Activated CD8-positive, alpha-beta memory T cell treated with anti-CD3 and anti-CD28 coated beads, Interleukin-2, amount 50 U/mL, for 24 hours (primary cell): ENCODE measurements around the gene PCSK9.

Experiments used
- DNase-seq: peaks from one replicate; pipeline ENCODE4 v3.0.0-alpha.2; 2020; ENCODE audit errors: extremely low read depth

Gene PCSK9

DNA sequence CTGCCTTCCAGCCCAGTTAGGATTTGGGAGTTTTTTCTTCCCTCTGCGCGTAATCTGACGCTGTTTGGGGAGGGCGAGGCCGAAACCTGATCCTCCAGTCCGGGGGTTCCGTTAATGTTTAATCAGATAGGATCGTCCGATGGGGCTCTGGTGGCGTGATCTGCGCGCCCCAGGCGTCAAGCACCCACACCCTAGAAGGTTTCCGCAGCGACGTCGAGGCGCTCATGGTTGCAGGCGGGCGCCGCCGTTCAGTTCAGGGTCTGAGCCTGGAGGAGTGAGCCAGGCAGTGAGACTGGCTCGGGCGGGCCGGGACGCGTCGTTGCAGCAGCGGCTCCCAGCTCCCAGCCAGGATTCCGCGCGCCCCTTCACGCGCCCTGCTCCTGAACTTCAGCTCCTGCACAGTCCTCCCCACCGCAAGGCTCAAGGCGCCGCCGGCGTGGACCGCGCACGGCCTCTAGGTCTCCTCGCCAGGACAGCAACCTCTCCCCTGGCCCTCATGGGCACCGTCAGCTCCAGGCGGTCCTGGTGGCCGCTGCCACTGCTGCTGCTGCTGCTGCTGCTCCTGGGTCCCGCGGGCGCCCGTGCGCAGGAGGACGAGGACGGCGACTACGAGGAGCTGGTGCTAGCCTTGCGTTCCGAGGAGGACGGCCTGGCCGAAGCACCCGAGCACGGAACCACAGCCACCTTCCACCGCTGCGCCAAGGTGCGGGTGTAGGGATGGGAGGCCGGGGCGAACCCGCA lies at the start of gene PCSK9:
PCSK9 (plus strand) TSS at position 207 of the 741 bp plus-strand sequence; CDS start at position 497, 290 bp downstream.
- no peak for DNase-seq

DNA sequence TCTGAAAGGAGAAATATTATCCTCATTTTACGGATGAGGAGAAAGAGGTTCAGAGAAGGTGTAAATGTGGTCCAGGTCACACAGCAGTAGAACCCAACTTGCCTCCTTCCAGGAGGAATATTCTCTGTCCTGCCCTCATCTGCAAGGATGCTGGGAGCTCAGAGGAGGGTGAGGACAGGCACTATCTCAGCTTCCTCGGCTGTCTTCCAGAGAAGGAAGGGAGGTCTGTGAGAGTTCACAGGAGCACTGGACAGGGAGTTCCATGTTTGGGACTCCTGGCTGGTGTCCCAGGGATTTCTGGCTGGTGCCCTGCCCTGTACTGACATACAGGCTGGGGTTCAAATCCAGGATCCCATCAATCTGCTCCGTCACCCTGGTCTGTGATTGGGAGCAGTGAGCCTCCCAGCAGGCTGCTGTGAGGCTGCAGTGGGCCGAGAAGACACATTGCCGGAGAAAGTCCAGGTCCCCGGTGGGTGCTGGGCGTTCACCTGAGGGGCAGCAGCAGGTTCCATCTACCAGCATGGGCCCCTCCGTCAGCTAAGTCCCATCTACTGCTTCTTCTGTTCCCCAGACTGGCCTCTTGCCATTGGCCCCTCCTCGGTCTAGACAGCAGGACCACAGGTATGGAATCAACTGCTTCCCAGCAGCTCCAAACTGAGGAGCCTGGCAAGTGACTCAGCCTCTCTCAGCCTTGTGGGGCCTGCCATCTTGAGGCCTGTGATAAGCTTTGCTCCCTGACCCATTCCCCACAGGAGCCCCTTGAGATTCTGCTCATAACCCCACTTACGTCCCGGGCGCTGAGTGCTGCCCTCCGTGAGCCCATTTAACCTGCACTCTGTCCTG lies 49.2 kb upstream of the PCSK9 start:
- DNase-seq: no peak

DNA sequence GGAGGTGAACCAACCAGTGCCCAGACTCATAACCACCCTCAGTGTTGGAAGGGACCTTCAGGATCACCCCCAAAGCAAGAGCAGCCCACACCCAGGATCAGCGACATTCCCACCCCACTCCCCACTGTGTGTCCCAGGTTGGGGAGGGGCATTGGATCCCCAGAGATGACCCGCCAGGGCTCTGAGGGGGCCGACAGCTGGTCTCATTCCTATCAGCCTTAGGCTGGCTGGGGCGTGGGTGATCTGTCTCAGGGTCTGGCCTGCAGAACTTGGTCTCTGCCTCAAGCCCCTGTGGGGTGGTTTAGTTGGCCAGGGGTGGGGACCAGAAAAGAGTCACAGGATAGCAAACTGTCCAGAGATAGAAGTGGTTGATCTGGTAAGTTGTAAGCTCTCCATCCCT lies 48.4 kb upstream of the PCSK9 start:
- DNase-seq: no peak

DNA sequence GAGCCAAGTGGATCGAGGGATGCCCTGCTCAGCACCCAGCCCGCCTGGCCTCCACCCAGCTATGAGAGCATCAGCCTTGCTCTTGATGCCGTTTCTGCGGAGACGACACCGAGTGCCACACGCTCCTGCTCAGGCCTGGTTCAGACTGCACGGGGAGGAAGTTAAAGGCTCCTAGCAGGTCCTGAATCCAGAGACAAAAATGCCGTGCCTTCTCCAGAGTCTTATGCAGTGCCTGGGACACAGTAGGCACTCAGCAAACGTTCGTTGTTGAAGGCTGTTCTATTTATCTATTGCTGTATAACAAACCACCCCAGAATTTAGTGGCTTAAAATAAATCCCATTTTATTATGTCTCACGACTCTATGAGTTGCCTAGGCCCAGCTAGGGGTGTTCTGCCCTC lies 47.4 kb upstream of the PCSK9 start:
- DNase-seq: no peak

DNA sequence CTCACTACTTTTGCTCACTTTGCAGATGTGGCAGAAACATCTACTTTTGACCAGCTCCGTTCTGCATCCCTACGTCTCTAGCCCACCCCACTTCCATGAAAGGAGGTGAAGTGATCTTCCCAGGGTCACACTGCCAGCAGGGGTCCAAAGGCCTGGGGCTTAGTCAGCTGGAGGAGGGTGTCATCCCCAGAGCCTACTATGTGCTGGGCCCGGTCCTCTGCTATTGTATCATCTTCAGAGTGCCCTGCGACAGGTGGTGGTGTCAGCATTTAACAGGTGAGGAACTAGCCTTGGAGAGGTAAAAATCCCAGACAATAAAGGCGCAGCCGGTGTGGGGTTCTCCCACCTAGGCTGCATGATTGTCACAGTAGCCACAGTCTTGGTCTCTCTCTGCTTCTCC lies 46.2 kb upstream of the PCSK9 start:
- no peak for DNase-seq

DNA sequence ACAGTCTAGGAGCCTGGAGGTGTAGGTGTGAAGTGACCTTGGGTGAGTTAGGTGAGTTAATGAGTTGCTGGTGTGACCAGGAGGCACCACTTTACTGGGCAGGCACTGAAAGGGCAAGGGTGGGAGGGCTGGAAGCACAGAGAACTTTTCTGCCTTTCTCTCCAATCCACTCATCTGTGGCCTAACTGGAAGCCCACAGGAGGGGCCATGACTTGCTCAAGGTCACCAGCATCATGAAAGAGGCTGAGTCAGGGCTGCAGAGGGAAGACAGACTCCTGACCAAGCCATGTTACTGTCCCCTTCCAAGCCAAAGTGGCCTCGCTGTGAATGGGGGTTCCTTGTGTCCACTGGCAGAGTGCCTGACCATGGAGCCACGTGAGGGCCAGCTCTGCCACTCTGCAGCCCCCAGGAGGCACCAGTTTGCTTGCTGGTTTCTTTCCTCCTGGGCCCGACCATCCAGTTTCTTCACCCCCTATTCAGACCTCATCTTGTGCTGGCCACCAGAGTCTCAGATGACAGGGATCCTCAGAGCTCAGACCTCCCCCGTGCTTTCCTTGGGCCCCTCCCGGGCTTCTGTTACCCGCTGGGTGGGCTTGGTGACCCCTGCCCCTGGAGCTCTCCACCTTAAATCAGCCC lies 44.9 kb upstream of the PCSK9 start:
- DNase-seq: no peak

DNA sequence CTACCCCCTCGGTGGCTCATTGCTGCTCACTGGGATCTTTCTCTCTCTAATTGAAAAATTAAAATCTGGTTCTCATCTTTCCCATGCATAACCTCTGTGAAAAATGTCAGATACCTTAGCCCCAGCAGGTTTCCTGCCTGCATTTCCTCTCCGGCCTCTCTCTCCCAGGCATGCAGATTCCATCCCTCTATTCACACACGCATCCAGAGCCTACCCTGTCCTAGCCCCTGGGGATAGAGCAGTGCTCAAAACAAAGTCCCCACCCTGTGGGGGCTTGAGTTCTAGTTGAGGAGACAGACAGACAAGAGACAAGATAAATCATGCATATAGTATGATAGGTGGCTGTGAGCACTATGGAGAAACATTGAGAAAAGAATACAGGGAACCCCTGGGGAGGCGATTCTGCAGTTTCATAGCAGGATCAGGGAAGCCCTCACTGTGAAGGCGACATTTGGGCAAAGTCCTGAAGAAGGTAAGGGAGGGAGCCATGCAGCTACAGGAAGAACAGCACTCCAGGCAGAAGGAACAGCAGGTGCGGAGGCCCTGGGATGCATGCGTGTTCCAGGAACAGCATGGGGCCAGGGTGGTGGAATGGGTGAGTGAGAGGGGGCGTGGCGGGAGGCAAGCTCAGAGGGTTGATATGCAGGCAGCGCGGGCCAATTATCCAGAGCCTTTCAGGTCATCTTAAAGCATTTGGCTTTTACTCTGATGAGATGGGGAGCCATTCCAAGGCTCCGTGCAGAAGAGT lies 44.2 kb upstream of the PCSK9 start:
- no peak for DNase-seq

DNA sequence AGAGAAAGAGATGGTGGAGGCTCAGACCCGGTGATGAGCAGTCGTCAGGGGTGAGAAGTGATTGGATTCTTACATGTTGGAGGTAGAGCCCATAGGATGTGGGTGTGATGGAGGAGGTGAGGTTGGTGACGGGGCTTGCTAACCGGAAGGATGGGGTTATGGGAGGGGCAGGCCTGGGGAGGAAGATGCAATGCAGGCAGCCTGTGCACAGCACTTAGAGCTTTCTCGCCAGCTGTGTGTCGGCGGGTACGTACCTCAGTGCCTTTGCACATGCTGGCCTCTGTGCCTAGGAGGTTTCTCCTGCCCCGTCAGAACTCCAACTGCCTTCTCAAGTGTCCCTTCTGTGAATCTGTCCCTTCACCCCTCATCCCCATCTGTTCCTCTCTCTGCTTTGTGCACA lies 43.5 kb upstream of the PCSK9 start:
- DNase-seq: no peak

DNA sequence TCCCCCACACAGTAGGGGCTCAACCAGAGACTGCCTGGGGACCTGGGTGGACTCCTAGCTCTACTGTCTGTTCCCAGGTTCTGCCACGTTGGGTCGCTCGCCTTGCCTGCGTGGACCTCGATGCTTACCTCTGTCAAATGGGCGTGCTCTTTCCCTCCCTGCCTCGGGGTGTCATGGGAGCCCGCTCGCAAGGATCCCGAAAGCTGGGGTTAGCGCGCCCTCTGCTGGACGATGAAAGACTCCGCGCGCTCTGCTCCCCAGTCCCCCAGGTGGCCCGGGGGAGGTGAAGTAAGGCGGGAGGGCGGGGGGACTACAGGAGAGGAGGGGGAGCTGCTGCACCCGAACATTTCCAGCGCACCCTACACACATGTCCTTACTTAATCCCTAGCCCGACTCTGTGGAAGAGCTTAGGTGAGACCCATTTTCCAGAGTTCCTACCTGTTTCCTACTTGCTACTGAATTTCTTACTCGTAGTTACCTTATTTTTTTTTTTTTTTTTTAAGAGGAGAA lies 42.9 kb upstream of the PCSK9 start:
- peak; percentile 51 for DNase-seq

DNA sequence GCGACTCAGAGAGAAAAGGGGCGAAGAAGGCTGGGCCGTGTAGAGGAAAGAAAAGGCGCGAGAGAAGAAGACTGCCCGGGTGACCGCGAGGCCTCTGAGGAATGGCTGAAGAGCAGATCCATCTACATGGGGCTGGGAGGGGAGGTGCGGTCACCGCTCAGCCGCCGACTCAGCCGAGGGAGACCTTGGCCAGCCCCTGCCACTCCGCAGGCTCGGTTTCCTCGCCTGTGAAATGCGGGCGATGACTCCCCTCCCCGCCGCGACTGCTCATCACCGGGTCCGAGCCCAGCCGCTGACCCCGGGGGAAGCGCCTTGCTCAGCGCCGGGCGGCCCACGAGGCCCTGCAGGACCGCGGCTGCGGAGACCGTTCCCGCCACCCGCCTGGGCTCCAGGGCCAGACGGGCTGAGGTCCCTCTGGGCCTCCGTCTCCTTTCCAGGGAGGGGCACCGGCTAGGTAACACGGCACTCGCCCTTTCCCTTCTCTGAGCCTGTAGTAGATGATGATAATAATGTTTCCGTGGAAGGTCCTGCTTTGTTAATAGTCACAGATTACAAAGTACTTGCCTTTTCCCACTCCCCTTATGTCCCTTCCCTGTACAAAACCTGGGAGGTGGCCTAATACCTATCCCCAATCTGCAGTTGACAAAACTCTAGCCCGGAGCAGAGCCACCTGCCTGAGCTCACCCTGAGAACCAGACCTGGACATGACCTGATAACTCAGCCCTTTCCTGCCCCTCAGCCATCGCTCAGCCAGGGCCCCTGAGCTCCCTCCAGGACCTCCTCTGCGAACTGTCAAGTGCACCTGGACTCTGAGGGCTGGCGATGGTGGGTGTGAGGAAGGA lies 42.3 kb upstream of the PCSK9 start:
- DNase-seq: no peak

DNA sequence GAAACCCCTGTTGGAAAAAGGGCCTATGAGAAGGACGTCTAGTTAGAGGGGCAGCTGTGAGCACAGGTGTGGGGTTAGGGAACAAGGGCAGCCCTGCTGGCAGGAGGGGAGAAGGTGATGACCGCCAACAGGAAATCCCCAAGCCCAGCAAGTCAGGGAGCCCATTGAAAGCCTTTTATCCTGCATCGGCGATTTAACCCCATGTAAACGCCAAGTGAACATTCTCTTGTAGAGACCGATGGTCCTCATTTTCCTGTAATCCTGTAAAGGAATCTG lies 41.7 kb upstream of the PCSK9 start:
- no peak for DNase-seq

DNA sequence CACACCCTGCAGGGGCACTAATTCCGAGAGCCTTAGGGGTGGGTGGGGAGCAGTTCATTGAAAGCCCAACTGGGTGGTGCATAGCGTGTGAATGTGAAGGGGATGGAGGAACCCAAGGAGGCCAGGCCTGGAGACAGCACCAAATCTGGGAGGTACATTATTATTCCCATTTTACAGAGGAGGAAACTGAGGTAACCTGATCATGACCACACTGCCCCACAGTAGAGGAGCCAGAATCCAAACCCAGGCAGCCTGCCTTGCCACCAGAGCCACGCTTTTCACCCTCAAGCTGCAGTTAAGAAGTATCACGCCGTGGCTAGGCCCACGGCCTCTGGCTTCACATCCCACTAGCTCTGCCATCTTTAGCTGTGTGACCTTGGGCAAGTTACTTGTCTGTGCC lies 41.2 kb upstream of the PCSK9 start:
- DNase-seq: no peak

DNA sequence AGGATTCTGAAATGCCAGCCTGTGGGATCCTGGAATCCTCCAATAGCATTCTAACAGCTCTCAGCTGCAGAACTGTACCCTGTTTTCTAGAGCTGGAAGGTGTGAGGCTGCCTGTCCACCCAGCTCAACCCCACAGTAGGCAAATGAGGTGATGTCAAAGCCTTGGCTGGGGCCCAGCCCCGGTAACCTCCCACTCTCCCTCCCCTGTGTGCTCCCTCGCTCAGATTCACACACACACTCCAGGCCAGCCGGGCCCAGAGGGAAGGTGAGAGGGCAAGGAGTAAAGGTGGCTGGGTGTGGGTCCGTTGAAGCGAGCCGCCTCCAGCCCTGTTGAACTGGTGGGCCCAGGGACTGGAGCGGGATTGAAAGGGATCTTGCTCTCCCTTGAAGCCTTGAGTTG lies 40.7 kb upstream of the PCSK9 start, which contains the start of gene BSND:
BSND (plus strand) TSS at position 257 of the 400 bp plus-strand sequence. CDS start 254 bp downstream, outside the sequence.
- DNase-seq: no peak

DNA sequence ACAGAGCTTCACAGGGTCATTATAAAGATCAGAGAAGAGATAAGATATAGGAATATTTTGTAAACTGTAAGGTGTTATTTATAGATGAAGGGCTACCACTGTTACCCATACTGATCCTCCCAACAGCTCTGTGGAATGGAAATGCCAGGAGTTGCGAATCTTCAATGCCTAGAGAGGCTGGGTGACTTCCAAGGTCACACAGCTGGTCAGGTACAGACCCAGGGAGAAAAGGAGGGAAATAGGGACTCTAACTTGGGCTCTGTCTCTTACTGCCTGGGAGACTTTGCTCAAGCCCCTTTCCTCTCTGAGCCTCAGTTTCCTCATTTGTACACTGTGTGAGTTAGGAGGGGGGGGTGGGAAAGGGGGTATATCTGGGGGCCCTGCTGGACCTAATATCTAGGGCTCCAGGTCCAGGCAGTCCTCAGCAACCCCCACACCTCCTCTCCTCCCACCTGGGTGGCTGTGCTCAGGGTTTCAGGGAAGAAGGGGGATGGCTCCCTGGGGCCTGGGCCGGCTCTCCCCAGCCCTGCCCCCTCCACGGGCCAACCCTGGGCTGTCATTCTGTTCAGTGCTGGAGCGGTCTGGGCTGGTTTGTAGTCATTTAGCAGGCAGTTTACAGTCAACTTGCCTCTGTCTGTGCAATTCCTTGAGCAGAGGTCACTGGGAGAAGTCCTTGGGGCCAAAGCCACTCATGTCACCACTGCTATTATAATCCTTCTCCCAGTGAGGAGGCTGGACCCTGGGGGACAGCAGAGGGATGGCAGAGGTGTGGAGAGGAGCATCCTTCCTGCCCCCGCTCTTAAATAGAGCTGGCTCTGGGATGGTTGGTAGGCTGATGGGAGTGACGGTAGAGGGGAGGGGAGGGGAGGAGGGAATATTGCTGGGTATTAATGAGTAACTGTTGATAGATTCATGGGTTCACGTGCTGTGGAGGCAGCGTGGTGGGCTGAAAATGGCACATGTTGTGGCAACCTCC lies 39.0 kb upstream of the PCSK9 start:
- no peak for DNase-seq

DNA sequence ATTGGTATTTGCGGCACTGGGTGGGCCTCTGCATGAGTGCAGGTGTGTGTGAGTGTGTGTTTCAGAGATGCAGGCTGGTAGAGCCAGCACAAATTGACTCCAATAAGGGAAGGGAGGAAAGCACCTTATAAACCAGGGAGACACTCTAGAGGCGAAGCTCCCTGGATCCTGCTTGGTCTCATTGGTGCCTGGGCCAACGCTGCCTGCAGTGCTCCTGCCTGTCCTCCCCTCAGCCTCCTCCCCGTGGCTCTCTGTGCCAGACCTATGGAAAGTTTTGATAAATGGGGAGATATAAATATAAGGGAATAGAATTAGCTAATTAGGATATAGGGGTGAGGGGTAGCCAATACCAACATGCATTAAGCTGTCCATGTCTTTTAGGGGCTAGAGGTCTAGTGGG lies 38.0 kb upstream of the PCSK9 start:
- DNase-seq: no peak

DNA sequence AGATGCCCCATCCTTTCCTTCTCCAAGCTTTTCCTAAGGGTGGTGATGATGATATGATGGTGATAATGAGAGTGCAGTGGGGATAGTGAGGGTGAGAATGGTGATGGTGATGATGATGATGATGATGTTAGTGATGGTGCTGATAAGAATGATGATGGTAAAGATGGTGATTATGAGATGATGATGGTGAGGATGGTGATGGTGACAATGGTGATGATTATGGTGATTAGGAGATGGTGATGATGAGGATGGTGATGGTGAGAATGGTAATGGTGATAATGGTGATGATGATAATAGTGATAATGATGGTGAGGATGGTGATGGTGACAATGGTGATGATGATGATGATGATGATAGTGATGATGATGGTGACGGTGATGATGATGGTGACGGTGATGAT lies 36.7 kb upstream of the PCSK9 start:
- no peak for DNase-seq

DNA sequence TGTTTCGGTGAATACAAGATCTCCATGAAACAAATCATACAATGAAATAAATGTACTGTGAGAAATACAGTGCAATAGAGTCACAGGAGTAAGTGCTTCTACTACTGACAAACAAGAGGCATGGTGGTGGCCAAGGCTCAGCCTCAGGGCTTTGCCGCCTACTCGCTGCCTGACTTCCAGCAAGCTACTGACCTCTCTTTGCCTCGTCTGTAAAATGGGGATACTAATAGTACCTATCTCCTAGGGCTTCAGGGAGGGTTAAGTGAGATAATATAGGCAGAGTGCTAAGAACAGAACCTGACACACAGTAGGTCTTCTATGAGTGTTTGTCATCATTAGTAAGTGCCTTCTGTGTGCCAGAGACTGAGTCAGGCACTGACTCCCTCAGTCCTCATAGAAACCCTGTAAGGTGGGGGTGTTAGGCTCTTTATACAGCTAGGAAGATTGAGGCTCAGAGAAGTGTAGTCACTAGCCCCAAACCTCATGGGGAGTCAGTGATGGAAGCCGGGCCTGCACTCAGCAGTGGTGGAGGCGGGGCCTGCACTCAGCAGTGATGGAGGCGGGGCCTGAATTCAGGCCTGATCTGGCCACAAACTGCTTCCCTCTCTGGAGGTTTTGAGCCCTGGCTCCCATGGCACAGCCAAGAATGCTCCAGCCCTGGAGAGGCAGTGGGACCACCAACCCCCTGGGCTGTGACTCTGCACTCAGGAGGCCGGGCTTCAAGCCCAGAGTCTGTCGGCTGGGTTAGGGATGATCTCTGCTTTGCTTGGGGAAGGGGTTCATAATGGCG lies 33.8 kb upstream of the PCSK9 start:
- no peak for DNase-seq

DNA sequence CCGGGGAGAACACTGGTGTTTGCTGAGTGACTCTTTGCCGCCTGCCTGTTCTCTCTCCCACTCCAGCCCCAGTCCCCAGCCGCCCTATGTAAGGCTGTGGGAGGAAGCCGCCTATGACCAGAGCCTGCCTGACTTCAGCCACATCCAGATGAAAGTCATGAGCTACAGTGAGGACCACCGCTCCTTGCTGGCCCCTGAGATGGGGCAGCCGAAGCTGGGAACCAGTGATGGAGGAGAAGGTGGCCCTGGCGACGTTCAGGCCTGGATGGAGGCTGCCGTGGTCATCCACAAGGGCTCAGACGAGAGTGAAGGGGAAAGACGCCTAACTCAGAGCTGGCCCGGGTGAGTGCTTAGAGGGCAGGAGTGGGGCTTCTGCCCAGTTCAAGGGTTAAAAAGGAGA lies 32.4 kb upstream of the PCSK9 start:
- no peak for DNase-seq

DNA sequence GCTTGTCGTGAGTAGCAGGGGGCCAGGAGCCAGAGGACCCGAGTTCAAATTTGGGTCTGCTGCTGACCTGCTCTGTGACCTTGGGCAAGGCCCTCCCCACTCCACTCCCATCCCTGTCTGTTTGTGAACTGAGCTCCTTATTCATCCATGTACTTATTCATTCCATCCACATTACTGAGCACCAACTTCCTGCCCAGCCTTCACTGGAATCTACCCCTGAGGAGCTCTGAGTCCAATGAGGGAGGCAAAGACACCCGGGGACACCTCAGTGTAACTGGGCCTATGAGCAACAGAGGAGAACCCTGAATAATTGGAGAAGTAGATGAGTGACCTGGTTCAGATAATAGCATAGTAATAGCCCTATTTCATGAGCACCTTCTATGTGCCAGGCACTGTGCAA lies 31.7 kb upstream of the PCSK9 start:
- DNase-seq: no peak
